Activated CD4-positive, alpha-beta T cell treated with anti-CD3 and anti-CD28 coated beads for 1 hour (primary cell): ENCODE measurements around the gene WIPF3.

Experiments
- DNase-seq: peaks from one replicate; pipeline ENCODE4 v3.0.0-alpha.2; 2020

Gene WIPF3, protein sequence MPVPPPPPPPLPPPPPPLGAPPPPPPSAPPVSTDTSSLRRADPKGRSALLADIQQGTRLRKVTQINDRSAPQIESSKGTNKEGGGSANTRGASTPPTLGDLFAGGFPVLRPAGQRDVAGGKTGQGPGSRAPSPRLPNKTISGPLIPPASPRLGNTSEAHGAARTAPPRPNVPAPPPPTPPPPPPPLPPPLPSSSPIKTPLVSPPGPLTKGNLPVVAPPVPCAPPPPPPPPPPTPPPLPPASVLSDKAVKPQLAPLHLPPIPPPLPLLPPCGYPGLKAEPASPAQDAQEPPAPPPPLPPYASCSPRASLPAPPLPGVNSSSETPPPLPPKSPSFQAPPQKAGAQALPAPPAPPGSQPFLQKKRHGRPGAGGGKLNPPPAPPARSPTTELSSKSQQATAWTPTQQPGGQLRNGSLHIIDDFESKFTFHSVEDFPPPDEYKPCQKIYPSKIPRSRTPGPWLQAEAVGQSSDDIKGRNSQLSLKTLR

GRCh38 chr7:29806208-29806994 is at the start of gene WIPF3:
Gene WIPF3, plus strand, starts transcription at chr7:29806508. Its CDS starts 28,217 bp downstream, at chr7:29834725.
- DNase-seq = no peak

DNA sequence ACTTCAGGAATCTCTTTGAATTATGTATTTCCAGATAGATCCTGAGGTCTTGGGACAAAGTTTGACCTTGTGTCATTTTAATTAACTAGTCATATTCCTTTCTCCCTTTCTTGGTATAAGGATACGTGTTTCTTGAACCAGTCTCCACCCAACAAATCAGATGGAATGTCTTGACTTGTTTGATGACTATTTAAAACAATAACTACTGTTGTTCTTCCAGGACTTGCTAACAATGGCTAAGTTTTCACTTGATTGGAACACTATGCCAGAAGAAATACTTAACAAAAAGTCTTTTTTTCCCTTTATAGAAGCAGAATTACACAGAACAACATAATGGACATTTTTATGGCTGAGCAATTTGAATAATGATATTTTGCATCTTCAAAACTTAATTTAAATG is 43.0 kb upstream of the WIPF3 start:
- DNase-seq = no peak

- DNase-seq = no peak
These were observed 42.1 kb upstream of the WIPF3 start for GRCh38 chr7:29764227-29764626.

DNA sequence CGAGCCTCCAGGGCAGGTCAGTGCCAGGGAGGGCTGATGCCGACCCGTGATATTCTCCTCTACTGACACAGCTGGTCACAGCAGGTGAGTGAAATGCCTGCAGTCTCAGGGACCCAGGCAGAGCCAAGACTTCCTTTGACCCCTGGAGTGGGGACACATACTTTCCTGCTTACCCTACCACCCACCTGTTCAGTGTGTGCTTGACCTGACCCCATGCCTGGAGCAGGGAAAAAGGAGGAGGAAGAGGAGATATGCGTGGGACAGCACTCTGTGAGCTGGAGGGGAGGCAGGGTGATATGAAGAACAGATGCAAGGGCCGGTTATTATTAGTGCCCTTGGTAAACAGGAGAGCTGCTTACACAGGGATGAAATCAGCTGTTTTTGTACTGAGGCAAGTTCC is 40.8 kb upstream of the WIPF3 start:
- no peak for DNase-seq

- no peak for DNase-seq
These were observed 35.9 kb upstream of the WIPF3 start for GRCh38 chr7:29770371-29770770.

GRCh38 chr7:29771081-29771816 is 35.1 kb upstream of the WIPF3 start:
- DNase-seq = no peak

DNA sequence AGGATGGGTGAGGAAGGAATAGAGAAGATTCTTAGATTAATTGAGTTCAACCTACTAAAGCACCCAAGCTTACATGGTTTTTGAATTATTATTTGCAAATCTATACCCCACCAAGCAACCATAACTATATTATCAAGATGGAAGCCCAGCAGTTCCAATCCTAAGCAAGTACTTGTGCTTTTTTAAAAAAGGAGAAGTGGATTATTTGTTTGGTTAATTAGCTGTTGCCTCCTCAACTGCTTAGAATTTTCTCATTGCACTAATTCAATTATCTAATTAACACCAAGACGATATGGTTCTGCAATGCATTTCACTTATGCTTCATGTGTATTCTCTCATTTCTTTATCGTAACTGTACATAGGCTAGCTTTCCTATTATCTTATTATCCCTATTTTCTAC is 27.3 kb upstream of the WIPF3 start:
- DNase-seq = no peak

DNA sequence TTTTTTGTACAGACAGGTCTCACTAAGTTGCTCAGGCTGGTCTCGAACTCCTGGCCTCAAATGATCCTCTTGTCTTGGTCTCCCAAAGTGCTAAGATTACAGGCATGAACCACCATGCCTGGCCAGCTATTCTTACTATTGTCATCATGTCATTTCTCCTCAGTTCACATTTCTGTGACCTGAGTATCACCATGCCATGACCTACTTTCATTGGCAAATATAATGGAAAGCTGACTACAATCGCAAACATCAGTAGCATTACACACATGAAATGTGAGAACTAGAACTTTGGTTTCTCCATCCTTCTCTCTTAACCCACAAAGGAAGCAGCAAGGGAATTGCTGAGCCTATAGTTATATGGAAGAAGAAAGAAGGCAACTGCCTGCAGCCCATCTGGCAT is 26.0 kb upstream of the WIPF3 start:
- no peak for DNase-seq

GRCh38 chr7:29783671-29784070 is 22.6 kb upstream of the WIPF3 start:
- no peak for DNase-seq

GRCh38 chr7:29793507-29793906 is 12.8 kb upstream of the WIPF3 start:
- no peak for DNase-seq

- DNase-seq = no peak
These were observed 11.2 kb upstream of the WIPF3 start for GRCh38 chr7:29794959-29795629.

- no peak for DNase-seq
These were observed 10.4 kb upstream of the WIPF3 start for GRCh38 chr7:29795696-29796580.

DNA sequence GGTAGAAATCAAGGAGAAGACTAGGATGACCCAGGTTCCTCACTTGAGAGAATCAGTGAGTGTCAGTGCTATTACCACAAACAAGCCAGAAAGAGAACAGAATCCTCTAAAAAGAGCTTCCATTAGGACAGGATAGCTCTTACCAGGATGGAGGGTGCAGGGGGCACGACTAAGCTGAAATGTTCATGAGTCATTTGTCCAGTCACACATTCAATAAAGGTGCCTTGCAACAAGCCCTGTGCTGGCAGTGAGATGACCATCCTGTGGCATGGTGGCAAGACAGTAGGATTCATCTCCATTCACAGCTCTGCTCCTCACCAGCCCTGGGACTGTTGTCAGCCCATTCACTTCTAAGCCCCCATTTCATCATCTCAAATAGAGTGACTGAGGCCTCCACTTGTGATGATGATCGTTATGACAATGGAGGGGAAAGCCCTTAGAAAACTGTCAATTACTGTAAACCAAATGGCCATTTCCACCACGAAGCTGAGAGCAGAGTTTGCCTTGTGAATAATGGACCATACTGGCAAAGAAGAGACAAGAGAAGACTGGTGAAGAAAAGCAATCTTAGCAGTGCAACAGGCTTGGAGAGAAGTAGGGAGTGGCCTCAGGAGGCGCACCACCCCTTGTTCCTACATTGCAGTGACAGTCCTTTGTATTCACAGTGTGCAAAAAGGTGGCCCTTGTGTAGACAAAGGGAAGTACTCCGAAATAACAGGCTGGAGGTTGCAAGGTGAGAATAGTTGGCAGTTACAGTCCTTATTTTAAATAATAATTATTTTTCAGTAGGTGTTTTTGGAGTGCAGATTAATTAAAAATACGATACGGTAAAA is 9.0 kb upstream of the WIPF3 start:
- no peak for DNase-seq

GRCh38 chr7:29798422-29798821 is 7.9 kb upstream of the WIPF3 start:
- no peak for DNase-seq

DNA sequence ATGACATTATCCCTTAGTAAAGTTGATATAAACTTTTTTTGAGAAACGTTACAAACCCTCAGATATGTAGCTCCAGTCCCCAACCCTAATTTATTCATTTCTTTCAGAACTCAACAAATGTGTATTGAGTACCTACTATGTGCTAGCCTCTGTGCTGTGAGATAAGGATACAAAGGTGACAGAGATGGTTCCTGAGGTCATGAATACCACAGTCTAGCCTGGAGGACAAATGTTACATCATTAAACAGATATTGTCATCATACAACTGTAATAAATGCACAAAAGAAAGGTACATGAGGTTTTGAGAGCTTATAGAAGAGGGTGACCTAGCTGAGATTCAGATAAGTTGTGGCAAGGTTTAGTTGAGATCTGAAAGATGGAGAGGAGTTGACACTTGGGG is 4.4 kb upstream of the WIPF3 start:
- no peak for DNase-seq

GRCh38 chr7:29805031-29805430 is 1.3 kb upstream of the WIPF3 start:
- no peak for DNase-seq

- DNase-seq = no peak
These were observed 461 bp upstream of the WIPF3 start for GRCh38 chr7:29805886-29806207.

DNA sequence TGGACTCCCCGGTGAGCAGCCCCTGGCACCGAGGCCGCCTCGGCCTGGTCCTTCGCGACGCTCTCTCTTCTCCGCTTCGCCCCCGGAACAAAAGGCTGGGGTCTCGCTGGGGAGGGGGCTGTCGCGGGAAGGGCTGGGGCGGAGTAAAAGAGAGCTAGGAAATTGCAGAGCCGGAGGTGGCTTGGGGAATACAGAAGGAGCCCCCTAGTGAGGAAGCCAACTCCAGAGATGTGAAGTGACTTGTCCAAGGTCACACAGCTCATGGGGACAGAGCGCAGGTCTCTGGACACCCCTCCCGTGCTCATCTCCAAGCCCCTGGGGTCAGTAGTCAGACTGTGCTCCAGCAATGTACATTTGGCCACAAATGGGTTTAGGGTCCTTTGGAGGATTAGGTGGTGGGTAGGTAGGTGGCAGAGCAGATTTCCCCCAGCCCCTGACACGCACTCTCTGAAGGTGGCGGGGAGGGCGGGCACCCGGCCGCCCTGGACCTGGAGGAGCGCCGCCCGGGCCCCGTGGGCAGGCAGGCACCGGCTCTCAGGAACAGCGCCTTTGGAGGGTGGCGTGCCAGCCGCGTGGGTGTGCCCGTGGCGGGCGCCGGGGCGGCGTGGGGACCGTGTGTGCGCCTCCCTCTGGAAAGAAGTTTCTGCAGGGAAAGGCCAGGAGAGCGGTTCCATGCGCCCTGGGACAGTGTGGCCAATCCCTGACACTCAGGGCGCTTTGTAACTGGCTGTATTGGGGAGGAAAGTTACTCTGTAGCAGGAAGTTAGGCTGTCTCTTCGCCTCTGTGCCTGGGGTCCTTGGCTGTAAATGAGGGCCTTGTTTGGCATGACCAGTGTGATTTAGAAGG is 910 bp downstream of the WIPF3 start:
- no peak for DNase-seq

DNA sequence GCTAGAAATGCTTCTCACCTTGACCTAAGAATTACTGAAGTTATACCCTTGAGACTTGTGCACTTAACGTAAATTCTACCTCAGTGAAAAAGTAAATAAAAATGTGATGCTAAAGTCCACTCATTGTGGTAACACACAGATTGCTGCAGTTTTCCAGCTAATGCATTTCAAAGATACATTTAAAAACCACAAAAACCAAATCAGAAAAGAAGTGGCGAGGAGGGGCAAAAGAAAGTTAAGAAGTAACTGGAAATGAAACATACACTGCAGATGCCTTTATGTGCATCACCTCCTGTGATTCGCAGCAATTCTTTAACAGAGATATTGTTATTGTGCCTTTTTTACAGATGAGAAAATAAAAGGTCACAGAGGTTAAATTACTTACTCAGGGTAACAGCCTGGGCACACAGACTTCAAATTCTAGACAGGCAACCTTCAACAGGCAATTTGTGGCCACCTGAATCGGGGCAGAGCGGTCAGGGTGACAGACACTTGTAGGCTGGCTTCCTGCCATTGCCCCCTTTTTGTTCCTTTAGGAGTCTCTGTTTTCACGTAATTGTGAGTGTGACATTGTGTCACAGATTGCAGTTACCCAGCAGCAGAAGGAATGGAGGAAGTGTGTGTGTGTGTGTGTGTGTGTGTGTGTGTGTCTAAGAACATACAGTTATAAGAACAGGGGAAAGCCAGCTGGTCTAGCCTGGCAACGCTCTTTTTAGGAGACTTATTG is 1.9 kb downstream of the WIPF3 start:
- DNase-seq = no peak
